K562 (cell line): ENCODE data around the gene ENOX2. TPM values are rescaled to one million over a fixed set of nuclear protein-coding genes. Genes with fewer than 3 reads are reported as not detected.

Experiments used
- C11orf30 ChIP-seq: fragments of 450-650 bp; IDR thresholded peaks from 2 replicates; pipeline ENCODE4 v1.6.1; 2016; ENCODE audit warnings: low read depth, mild to moderate bottlenecking
- CBFA2T3 ChIP-seq: fragments of 450-650 bp; IDR thresholded peaks from 2 replicates; pipeline ENCODE4 v1.6.1; 2017
- MAFG ChIP-seq: fragments of 450-650 bp; conservative IDR thresholded peaks from 2 replicates; pipeline ENCODE4 v1.6.1; 2016; ENCODE audit warnings: missing genetic modification characterization, missing compliant biosample characterization
- MEIS2 ChIP-seq: fragments of 450-650 bp; IDR thresholded peaks from 2 replicates; pipeline ENCODE4 v1.6.1; 2014; ENCODE audit warnings: mild to moderate bottlenecking; ENCODE audit not compliant: partially characterized antibody
- SLC30A9 ChIP-seq: fragments of 250-450 bp; sonication (Bioruptor Pico); IDR thresholded peaks from 2 replicates; pipeline ENCODE4 v1.8.0; 2022; ENCODE audit warnings: mild to moderate bottlenecking, moderate library complexity
- SMARCE1 ChIP-seq: fragments of 450-650 bp; IDR thresholded peaks from 2 replicates; pipeline ENCODE4 v1.7.1; 2016; ENCODE audit warnings: mild to moderate bottlenecking
- polyA plus RNA-seq, 8 experiments: library from polyadenylated mRNA; depleted of rRNA in 4 of 8; stranded (reverse) in 5 of 8; unstranded in 3 of 8; fragments of >200 nt; fragmentation: Nextera tagmentation in 2 of 8; fragmentation: Illumina TruSeq in 1 of 8; extraction: Ambion mirVana in 2 of 8; extraction: Trizol in 1 of 8; gene quantifications; 2 replicates each; pipeline versions ENCODE4 v1.2.1 to v1.2.3, GENCODE V29; 2011 to 2014; ENCODE audit warnings: inconsistent platforms in 1 of 8, missing spikeins in 1 of 8
- total RNA-seq, 7 experiments: library from RNA; depleted of rRNA in 6 of 7; stranded (reverse); fragments of >200 nt in 6 of 7; fragmentation: Illumina TruSeq in 2 of 7; extraction: Trizol in 2 of 7; gene quantifications; 2 replicates each; pipeline versions ENCODE4 v1.2.1 to v1.2.3, GENCODE V29; 2011 to 2021; ENCODE audit warnings: low replicate concordance in 1 of 7
- TF ChIP-seq, protein P1 (sequence below): sonication (generic); formaldehyde crosslinking; IDR thresholded peaks from 2 replicates; pipeline ENCODE4 v1.8.1; 2022; ENCODE audit warnings: missing genetic modification reagents
- TF ChIP-seq, protein P2 (sequence below): fragments of 450-650 bp; IDR thresholded peaks from 2 replicates; pipeline ENCODE4 v1.6.1; 2016

ENOX2 gene
- total and polyA plus RNA-seq, 9 of the 15 experiments (the other 6 are each of a cell fraction or from before 2014, with no cell fraction given) = 6.1 to 24.0 (median 13.8) TPM

- TF ChIP-seq MAFG (tag) (0 out of 2 replicates have a peak, but pooled peaks have one; percentile 7), SMARCE1 (peak; percentile 41; the same call in 1 of the 2 replicates), C11orf30 (peak; percentile 38), MEIS2 (peak; percentile 58), CBFA2T3 (peak; percentile 52), SLC30A9 (CRISPR knock-in tag) (no peak)
- TF ChIP-seq, protein P1, sequence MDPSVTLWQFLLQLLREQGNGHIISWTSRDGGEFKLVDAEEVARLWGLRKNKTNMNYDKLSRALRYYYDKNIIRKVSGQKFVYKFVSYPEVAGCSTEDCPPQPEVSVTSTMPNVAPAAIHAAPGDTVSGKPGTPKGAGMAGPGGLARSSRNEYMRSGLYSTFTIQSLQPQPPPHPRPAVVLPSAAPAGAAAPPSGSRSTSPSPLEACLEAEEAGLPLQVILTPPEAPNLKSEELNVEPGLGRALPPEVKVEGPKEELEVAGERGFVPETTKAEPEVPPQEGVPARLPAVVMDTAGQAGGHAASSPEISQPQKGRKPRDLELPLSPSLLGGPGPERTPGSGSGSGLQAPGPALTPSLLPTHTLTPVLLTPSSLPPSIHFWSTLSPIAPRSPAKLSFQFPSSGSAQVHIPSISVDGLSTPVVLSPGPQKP (CRISPR knock-in tag) = no peak
- TF ChIP-seq, protein P2, sequence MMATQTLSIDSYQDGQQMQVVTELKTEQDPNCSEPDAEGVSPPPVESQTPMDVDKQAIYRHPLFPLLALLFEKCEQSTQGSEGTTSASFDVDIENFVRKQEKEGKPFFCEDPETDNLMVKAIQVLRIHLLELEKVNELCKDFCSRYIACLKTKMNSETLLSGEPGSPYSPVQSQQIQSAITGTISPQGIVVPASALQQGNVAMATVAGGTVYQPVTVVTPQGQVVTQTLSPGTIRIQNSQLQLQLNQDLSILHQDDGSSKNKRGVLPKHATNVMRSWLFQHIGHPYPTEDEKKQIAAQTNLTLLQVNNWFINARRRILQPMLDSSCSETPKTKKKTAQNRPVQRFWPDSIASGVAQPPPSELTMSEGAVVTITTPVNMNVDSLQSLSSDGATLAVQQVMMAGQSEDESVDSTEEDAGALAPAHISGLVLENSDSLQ = peak; percentile 44
These were observed 198.7 kb downstream of the ENOX2 start (continued) for GRCh38 chrX:130704053-130705038.
